Trophoblast cell (in vitro differentiated cells and primary cell): ENCODE results near the gene SLC4A8.
A peak's percentile ranks its signal among the peaks of the same experiment; 100 is the strongest.

Experiments
- DNase-seq, 2 donors: peaks; one replicate each; pipeline ENCODE4 v3.0.0-alpha.2; 2016
- H2AFZ ChIP-seq: 2 replicates; pipeline ENCODE4 v1.6.1; 2013; ENCODE audit warnings: low read length, moderate library complexity, mild to moderate bottlenecking; ENCODE audit not compliant: insufficient read depth, poor library complexity
- H2AK5ac ChIP-seq: 2 replicates; pipeline ENCODE4 v1.6.1; 2013; ENCODE audit warnings: mild to moderate bottlenecking, low read length
- H2BK120ac ChIP-seq: 2 replicates; pipeline ENCODE4 v1.6.1; 2013; ENCODE audit warnings: low read length, mild to moderate bottlenecking, moderate library complexity; ENCODE audit not compliant: insufficient read depth, poor library complexity
- H2BK12ac ChIP-seq: 2 replicates; pipeline ENCODE4 v1.6.1; 2013; ENCODE audit warnings: mild to moderate bottlenecking, low read length, moderate library complexity
- H2BK5ac ChIP-seq: 2 replicates; pipeline ENCODE4 v1.6.1; 2013; ENCODE audit warnings: low read length, low read depth, moderate library complexity, mild to moderate bottlenecking; ENCODE audit not compliant: poor library complexity
- H3K14ac ChIP-seq: 2 replicates; pipeline ENCODE4 v1.6.1; 2013; ENCODE audit warnings: mild to moderate bottlenecking, low read length
- H3K18ac ChIP-seq: 2 replicates; pipeline ENCODE4 v1.6.1; 2013; ENCODE audit warnings: mild to moderate bottlenecking, low read length
- H3K23ac ChIP-seq: 2 replicates; pipeline ENCODE4 v1.6.1; 2013; ENCODE audit warnings: low read length
- H3K27ac ChIP-seq: 2 replicates; pipeline ENCODE4 v1.5.1; 2013; ENCODE audit warnings: low read depth, mild to moderate bottlenecking, inconsistent platforms, low read length, moderate library complexity
- H3K27me3 ChIP-seq: 2 replicates; pipeline ENCODE4 v1.6.1; 2013; ENCODE audit warnings: inconsistent platforms, mild to moderate bottlenecking, low read length, moderate library complexity; ENCODE audit not compliant: insufficient read depth
- H3K36me3 ChIP-seq, 2 experiments: 1 replicate in 1 of 2; 2 replicates in 1 of 2; pipeline ENCODE4 v1.6.1; 2013; ENCODE audit warnings: low read length in 2 of 2, mild to moderate bottlenecking in 2 of 2, moderate library complexity in 1 of 2; ENCODE audit not compliant: insufficient read depth in 2 of 2, control insufficient read depth in 1 of 2
- H3K4ac ChIP-seq: 2 replicates; pipeline ENCODE4 v1.6.1; 2013; ENCODE audit warnings: low read depth, mild to moderate bottlenecking, low read length, moderate library complexity
- H3K4me1 ChIP-seq, 2 experiments: 1 replicate in 1 of 2; 2 replicates in 1 of 2; pipeline ENCODE4 v1.6.1; 2013; ENCODE audit warnings: low read length in 2 of 2, mild to moderate bottlenecking in 2 of 2, moderate library complexity in 1 of 2; ENCODE audit not compliant: insufficient read depth in 2 of 2, control insufficient read depth in 1 of 2
- H3K4me2 ChIP-seq: 2 replicates; pipeline ENCODE4 v1.6.1; 2013; ENCODE audit warnings: inconsistent platforms, mild to moderate bottlenecking, low read length, moderate library complexity
- H3K4me3 ChIP-seq: 2 replicates; pipeline ENCODE4 v1.5.1; 2013; ENCODE audit warnings: mild to moderate bottlenecking, low read depth, low read length, inconsistent platforms
- H3K79me1 ChIP-seq: one replicate; pipeline ENCODE4 v1.6.1; 2013; ENCODE audit warnings: low read length
- H3K79me2 ChIP-seq: 2 replicates; pipeline ENCODE4 v1.6.1; 2013; ENCODE audit warnings: low read length, mild to moderate bottlenecking; ENCODE audit not compliant: control insufficient read depth, insufficient read depth, poor library complexity
- H3K9ac ChIP-seq: 2 replicates; pipeline ENCODE4 v1.6.1; 2013; ENCODE audit warnings: mild to moderate bottlenecking, low read length
- H3K9me3 ChIP-seq: 2 replicates; pipeline ENCODE4 v1.6.1; 2013; ENCODE audit warnings: low read depth, mild to moderate bottlenecking, control low read depth, inconsistent platforms, low read length; ENCODE audit not compliant: insufficient read depth
- H4K12ac ChIP-seq: 2 replicates; pipeline ENCODE4 v1.6.1; 2013; ENCODE audit warnings: low read depth, mild to moderate bottlenecking, low read length, moderate library complexity
- H4K8ac ChIP-seq: 2 replicates; pipeline ENCODE4 v1.6.1; 2013; ENCODE audit warnings: low read depth, mild to moderate bottlenecking, low read length, moderate library complexity
- H4K91ac ChIP-seq: one replicate; pipeline ENCODE4 v1.6.1; 2013; ENCODE audit warnings: low read depth, mild to moderate bottlenecking, low read length, moderate library complexity
- WGBS: extraction: QIAGEN DNeasy Blood & Tissue Kit; methylation state at CpG from one replicate; pipeline ENCODE4 v1.1.7; 2013; ENCODE audit warnings: missing lambda C conversion rate; ENCODE audit not compliant: insufficient read length, insufficient coverage; ENCODE audit errors: extremely low coverage; 5-methylcytosine and 5-hydroxymethylcytosine counted together

Gene SLC4A8

DNA sequence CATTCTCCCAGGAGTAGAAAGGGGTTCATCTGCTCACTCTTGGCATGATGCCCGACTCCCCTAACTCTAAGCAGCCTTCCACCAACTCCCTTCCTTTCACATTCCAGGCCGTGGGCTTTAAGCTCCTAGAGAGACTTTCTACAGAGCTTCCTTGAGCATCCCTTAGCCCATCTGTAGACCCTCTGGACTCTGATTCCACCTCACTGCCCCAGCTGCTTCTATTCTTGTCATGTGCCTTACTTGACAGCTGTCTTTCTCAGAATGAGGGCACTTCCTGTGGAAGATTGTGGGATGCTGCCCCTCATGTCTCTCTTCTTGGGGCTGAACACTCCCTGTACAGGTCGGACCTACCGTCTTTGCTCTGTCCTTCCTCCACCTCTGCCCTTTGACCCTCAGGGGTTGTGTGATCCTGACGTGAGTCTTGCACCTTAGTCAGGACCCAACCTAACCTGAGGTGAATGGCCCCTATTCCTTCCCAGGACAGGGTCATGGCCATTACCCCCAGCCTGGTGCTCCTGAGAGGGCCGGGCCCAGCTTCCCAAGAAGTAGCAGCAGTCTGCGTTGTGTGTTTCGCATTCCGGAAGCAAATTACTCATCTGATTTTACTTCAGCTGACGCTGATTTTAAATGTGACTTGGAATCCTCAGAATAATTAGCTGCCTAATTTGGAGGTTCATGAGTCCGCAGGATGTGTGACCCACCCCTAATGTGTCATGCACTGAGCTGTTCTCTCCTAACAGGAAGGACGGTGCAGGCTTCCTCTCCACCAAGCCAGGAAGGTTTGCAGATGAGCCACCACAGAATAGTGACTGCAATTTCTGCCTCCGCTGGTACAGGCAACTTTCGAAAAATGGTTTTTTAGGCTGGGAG, 30.7 kb upstream of the SLC4A8 start:
- Histone ChIP-seq H3K4me2 (peak overlapping the region; percentile 40), H3K79me1 (peaks cover 43% of the 10 kb centered on the region), H3K14ac (peak overlapping the region; percentile 74), H2BK12ac (peak overlapping the region; percentile 0), H2BK5ac (peak overlapping the region; percentile 4), H2BK120ac (peak overlapping the region; percentile 84), H3K79me2 (peaks cover 18% of the 10 kb centered on the region), H3K18ac (peak overlapping the region; percentile 42), H2AK5ac (peak overlapping the region; percentile 41), H2AFZ (no peak overlapping the region), H3K9ac (no peak overlapping the region), H3K9me3 (no peaks in the 10 kb centered on the region), H4K91ac (peak overlapping the region; percentile 85), H3K36me3 (peaks cover 9 to 13% of the 10 kb centered on the region in 2 experiments), H4K8ac (peak overlapping the region; percentile 36), H3K4me3 (no peak overlapping the region), H3K27ac (peak overlapping the region; percentile 71), H3K23ac (no peak overlapping the region), H3K4ac (peak overlapping the region; percentile 82), H3K4me1 (peaks cover 24% of the 10 kb centered on the region in 2 experiments), H4K12ac (no peak overlapping the region), H3K27me3 (no peaks in the 10 kb centered on the region)
- WGBS, result no CpG with 5 or more reads among the region's 14 CpGs
- DNase-seq, result peak; percentile 15 to 47

DNA sequence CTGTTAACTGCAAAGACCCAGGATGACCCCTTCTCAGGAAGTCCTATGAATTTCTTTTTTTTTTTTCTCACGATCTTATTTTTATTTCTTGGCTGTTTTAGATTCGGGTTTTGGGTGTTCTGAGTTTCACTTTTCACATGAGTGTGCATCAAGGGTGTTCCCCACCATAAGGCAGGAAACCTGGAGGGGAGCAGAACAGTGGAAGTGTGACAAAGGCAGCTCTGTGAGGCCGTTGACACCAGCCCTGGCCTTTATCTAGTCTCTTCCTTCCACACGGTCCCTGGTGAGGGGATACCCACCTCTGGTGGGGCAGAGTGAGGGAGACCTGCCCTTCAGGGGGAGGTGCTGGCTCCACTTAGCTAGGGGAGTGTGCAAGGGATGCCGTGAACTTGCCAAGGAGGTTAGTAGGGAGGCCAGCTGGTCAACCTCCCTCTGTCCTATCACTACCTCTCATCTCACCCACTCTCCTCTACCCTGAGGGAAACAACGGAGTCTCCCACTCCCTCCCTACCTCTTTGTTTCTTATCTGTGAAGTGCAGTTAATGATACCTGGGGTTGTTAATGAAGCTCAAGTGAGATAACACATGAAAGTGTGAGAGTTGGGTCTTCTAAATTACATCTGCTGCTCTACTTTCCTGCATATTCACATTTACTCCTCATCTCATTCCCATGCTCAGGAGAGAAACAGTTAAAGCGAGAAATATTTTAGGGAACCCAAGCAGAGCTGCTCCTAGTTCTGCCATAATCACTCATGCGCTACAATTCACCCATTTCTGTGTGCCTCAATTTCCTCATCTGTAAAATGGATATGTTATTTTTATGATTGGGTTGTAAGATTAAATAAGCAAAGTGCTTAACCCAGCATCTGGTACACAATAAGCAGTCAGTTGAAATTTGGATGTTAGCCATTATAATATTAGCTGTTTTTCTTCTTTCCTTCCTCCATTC, 29.1 kb upstream of the SLC4A8 start:
- Histone ChIP-seq H3K79me2 (peaks cover 14% of the 10 kb centered on the region), H3K27ac (peak overlapping the region; percentile 25), H4K91ac (peak overlapping the region; percentile 67), H4K8ac (peak overlapping the region; percentile 15), H4K12ac (no peak overlapping the region), H2AK5ac (peak overlapping the region; percentile 42), H2BK120ac (peak overlapping the region; percentile 1), H2BK5ac (peak overlapping the region; percentile 37), H3K79me1 (peaks cover 32% of the 10 kb centered on the region), H2BK12ac (peak overlapping the region; percentile 55), H3K18ac (peak overlapping the region; percentile 50), H3K4ac (peak overlapping the region; percentile 46), H3K4me1 (peaks cover 16 to 20% of the 10 kb centered on the region in 2 experiments), H3K23ac (no peak overlapping the region), H3K27me3 (no peaks in the 10 kb centered on the region), H3K4me2 (no peak overlapping the region), H3K9me3 (no peaks in the 10 kb centered on the region), H3K9ac (no peak overlapping the region), H3K14ac (peak overlapping the region; percentile 33), H3K36me3 (peaks cover 9 to 13% of the 10 kb centered on the region in 2 experiments), H3K4me3 (no peak overlapping the region), H2AFZ (no peak overlapping the region)
- DNase-seq, result no peak
- WGBS, result no CpG with 5 or more reads among the region's 8 CpGs

DNA sequence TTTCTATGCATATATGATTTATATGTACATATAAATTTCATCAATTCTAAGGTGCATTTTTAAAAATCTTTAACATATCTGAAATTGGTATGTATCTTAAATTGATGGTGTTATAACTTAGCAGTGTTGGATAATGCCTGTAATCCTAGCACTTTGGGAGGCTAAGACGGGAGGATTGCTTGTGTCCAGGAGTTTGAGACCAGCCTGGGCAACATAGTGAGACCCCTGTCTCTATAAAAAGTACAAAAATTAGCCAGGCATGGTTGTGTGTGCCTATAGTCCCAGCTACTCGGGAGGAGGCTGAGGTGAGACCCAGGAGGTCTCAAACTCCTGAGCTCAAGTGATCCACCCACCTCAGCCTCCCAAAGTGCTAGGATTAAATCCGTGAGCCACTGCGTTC, 27.0 kb upstream of the SLC4A8 start:
- H2BK5ac ChIP-seq, result no peak overlapping the region
- no peak overlapping the region for H4K8ac ChIP-seq
- H3K27me3 ChIP-seq, result no peaks in the 10 kb centered on the region
- no peaks in the 10 kb centered on the region for H3K9me3 ChIP-seq
- H3K79me1 ChIP-seq, result peaks cover 25% of the 10 kb centered on the region
- peaks cover 22 to 28% of the 10 kb centered on the region in 2 experiments for H3K4me1 ChIP-seq
- peaks cover 19% of the 10 kb centered on the region in 2 experiments for H3K36me3 ChIP-seq
- no peak overlapping the region for H3K18ac ChIP-seq
- no CpG with 5 or more reads among the region's 4 CpGs for WGBS
- no peak overlapping the region for H2AK5ac ChIP-seq
- no peak overlapping the region for H3K4me3 ChIP-seq
- H3K4me2 ChIP-seq, result no peak overlapping the region
- peaks cover 5% of the 10 kb centered on the region for H3K79me2 ChIP-seq
- no peak overlapping the region for H3K27ac ChIP-seq
- H4K91ac ChIP-seq, result peak overlapping the region; percentile 61
- no peak overlapping the region for H3K4ac ChIP-seq
- no peak overlapping the region for H2AFZ ChIP-seq
- DNase-seq, result no peak
- H2BK120ac ChIP-seq, result no peak overlapping the region
- H2BK12ac ChIP-seq, result peak overlapping the region; percentile 32
- no peak overlapping the region for H3K14ac ChIP-seq
- H3K9ac ChIP-seq, result no peak overlapping the region
- no peak overlapping the region for H3K23ac ChIP-seq
- no peak overlapping the region for H4K12ac ChIP-seq

DNA sequence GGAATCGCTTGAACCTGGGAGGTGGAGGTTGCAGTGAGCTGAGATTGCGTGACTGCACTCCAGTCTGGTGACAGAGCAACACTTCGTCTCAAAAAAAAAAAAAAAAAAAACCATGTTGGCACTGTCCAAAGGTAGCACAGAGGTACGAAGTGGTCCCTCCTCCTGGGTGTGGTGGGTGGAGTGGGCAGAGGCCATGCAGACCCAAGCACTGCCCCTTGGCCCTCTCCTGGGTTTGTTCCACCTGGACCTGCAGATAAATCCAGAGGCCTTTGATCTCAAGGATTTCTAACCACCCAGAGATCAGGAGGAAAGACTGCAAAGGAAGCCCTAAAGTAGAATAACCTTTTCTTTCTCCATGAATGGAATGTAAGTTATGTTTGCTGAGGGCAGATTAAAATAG, 24.7 kb upstream of the SLC4A8 start:
- Histone ChIP-seq H4K91ac (peak overlapping the region; percentile 19), H3K4me3 (no peak overlapping the region), H3K9me3 (no peaks in the 10 kb centered on the region), H3K23ac (no peak overlapping the region), H3K27me3 (no peaks in the 10 kb centered on the region), H3K14ac (no peak overlapping the region), H2BK120ac (no peak overlapping the region), H3K79me2 (peaks cover 2% of the 10 kb centered on the region), H3K36me3 (peaks cover 11% of the 10 kb centered on the region in 2 experiments), H3K27ac (no peak overlapping the region), H2AFZ (no peak overlapping the region), H3K18ac (peak overlapping the region; percentile 33), H3K4me2 (no peak overlapping the region), H4K12ac (no peak overlapping the region), H2BK12ac (peak overlapping the region; percentile 67), H3K4ac (no peak overlapping the region), H3K4me1 (peaks cover 24 to 33% of the 10 kb centered on the region in 2 experiments), H3K9ac (no peak overlapping the region), H2AK5ac (no peak overlapping the region), H2BK5ac (no peak overlapping the region), H4K8ac (peak overlapping the region; percentile 30), H3K79me1 (peaks cover 20% of the 10 kb centered on the region)
- no CpG with 5 or more reads among the region's 4 CpGs for WGBS
- no peak for DNase-seq
